IMR-90 (cell line): ENCODE measurements around the gene FGGY. TPM values are rescaled to one million over a fixed set of nuclear protein-coding genes. Genes with fewer than 3 reads are reported as not detected.

Experiments used
- CTCF ChIP-seq: conservative IDR thresholded peaks from 2 replicates; pipeline ENCODE4 v1.5.1; 2012; ENCODE audit warnings: mild to moderate bottlenecking, low read depth, low read length, improper control_type of control experiment
- polyA plus RNA-seq, 3 experiments: library from polyadenylated mRNA; depleted of rRNA; stranded (reverse); fragments of >200 nt; gene quantifications; 2 replicates each; pipeline ENCODE4 v1.2.3, GENCODE V29; 2012; ENCODE audit warnings: low replicate concordance in 1 of 3
- total RNA-seq: library from RNA; depleted of rRNA; stranded (reverse); fragments of >200 nt; gene quantifications from 2 replicates; pipeline ENCODE4 v1.2.3, GENCODE V29; 2012

Gene FGGY
- total and polyA plus RNA-seq, 2 of the 4 experiments (the other 2 are of a cell fraction): 5.6 to 14.0 TPM

- TF ChIP-seq CTCF: no peak
Measured at GRCh38 chr1:59367301-59368007, 70.6 kb downstream of the FGGY start (continued).
